Measurements from ENCODE around the gene RAB6B.

RAB6B gene

GRCh38 chr3:133895208-133896001 is at the start of gene RAB6B:
TSS of gene RAB6B (minus strand) at chr3:133895882. CDS start at chr3:133895466, 416 bp downstream.
- DNase-seq (ENCODE audit: low read depth, low spot score): no peak

DNA sequence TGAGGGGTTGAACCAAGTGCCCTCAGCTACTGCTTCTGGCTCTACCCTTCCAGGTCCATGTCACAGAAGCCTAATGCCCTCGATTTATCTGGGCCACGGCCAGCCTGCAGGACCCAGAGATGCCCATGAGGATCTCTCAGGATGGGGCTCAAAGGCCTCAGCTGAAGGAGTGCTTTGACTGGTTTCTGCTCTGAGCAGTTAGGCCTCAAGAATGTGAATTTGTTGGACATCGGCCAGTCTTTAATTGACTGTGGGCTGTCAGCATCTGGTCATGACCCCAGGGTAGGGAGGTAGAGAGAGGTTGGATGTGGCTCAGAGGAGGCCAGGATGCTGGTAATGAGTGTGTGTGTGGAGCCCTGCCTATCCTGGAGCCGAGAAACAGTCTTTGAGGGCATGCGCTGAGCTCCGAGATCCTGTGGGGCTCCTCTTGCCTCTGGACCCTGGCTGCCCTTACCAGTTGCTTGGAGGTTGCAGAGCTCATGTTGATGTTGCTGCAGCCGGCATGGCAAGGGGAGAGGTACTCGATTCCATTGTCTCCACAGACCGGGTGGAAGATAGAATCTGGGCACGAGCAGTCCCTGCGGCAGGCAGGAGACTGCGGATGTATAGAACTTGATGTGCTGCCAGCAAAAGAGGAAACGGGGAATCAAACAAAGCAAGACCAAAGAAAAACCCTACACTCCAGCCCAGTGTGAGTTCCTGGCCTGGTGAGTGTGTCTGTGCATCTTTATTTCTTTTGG is 49.1 kb upstream of the RAB6B start:
- DNase-seq (ENCODE audit: low read depth, low spot score): no peak

GRCh38 chr3:133944181-133944580 is 48.5 kb upstream of the RAB6B start:
- no peak for DNase-seq (ENCODE audit: low read depth, low spot score)

GRCh38 chr3:133943639-133944141 is 48.0 kb upstream of the RAB6B start:
- DNase-seq (ENCODE audit: low read depth, low spot score): no peak

GRCh38 chr3:133943031-133943535 is 47.4 kb upstream of the RAB6B start:
- no peak for DNase-seq (ENCODE audit: low read depth, low spot score)

DNA sequence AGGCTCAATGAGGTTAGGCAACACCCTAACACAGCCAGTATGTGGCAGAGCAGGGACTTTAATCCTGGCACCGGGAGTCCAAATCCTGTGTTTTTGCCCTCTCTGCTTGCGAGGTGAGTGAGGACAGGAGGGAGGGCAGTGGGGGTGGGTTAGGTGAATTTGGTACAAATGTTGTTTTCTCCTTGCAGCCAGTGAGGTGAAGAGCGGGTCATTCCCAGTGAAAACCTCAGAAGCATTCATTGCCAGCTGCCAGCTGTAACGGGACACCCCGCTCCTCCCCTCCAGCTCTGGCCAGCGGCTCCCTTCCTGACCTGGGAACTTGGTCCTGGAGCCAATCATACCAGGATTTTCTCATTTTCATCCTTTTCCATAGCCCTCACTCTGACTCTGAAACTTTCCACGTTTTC is 45.7 kb upstream of the RAB6B start:
- no peak for DNase-seq (ENCODE audit: low read depth, low spot score)

- DNase-seq (ENCODE audit: low read depth, low spot score): no peak
Observed at GRCh38 chr3:133940536-133940935, 44.9 kb upstream of the RAB6B start.

DNA sequence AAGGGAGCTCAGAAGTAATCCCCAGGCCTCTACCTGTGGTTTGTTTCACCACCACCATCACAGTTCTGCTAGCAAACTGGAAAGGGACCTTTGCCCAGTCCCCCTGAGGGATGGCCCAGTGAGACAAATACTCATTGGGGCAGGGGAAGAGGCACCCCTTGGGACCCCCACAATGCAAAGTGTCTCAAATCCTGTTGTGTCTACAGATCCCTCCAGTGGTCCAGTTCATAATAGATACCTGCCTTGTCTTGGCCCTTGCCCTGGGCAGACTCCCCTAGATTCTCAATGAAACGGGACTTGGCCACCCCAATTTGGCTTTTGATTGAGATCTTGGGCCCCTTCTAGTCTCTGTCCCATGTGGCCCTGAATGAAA is 43.8 kb upstream of the RAB6B start:
- DNase-seq (ENCODE audit: low read depth, low spot score): no peak

GRCh38 chr3:133938770-133939462 is 43.2 kb upstream of the RAB6B start:
- DNase-seq (ENCODE audit: low read depth, low spot score): no peak

- no peak for DNase-seq (ENCODE audit: low read depth, low spot score)
Observed at GRCh38 chr3:133937756-133938601, 42.3 kb upstream of the RAB6B start.

DNA sequence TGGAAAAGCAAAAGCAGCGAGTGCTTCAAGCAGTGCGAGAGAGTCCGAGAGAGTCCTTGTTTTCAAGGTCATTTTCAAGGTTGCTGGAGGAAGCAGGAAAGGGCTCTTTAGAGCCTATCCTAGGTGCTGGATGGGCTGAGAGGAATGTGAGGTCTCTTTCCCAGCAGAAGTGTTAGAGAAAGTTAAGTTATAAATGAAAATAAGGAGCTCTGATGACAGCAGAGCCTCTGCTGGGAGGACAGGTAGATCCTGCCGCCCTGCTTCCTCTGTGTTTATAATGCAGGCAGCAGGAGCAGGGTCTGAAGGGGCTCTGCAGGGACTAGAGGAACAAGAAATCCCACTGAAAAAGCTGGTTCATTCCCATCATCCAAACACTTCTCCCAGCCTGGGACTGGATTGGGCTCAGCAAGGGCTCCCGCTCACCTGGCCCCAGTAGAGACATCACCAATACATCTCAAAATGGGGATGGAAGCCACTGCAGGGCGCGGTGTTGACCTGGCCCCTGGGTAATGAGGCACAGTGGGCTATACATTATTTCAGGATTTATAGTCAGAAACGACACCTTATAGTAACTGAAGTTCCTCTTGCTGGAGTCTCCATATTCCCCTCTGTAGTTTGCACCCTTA is 41.5 kb upstream of the RAB6B start:
- DNase-seq (ENCODE audit: low read depth, low spot score): no peak

- DNase-seq (ENCODE audit: low read depth, low spot score): no peak
Observed at GRCh38 chr3:133935843-133936769, 40.4 kb upstream of the RAB6B start.

- DNase-seq (ENCODE audit: low read depth, low spot score): no peak
Observed at GRCh38 chr3:133934996-133935842, 39.5 kb upstream of the RAB6B start.

GRCh38 chr3:133934073-133934970 is 38.6 kb upstream of the RAB6B start:
- DNase-seq (ENCODE audit: low read depth, low spot score): no peak

GRCh38 chr3:133933097-133934024 is 37.7 kb upstream of the RAB6B start:
- no peak for DNase-seq (ENCODE audit: low read depth, low spot score)

DNA sequence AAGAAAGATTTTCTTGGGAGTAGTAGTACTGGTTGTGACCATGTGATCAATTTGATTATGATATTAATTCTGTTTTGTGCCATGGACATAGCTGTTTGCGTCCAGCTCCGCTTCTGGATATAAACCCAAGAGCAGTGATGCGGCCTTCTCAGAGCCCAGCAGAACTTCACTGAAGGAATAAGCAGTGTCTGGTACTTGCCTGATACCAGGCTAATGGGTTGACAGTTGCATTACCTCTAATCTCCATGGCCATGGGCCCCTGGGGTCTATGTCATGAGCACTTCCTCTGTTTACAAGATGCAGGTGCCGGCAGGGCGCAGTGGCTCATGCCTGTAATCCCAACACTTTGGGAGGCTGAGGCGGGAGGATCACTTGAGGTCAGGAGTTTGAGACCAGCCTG is 36.3 kb upstream of the RAB6B start:
- DNase-seq (ENCODE audit: low read depth, low spot score): no peak

Measured in activated naive CD8-positive, alpha-beta T cell treated with anti-CD3 and anti-CD28 coated beads, Interleukin-2, amount 50 U/mL, for 16 hours (primary cell).